Fibroblast of the aortic adventitia (primary cell): Measurements from ENCODE around the gene ACTR1B. TPM values are rescaled to one million over a fixed set of nuclear protein-coding genes. Genes with fewer than 3 reads are reported as not detected.
"Not testable (repeated sequence)": the region's sequence is repeated elsewhere in the genome, so short reads cannot be mapped to it uniquely, and the experiment has no call there.

Experiments
- DNase-seq: peaks from one replicate; pipeline ENCODE4 v3.0.0-alpha.2; 2010; ENCODE audit warnings: low read depth
- H3K4me3 ChIP-seq: 2 replicates; pipeline ENCODE4 v1.5.1; 2011; ENCODE audit warnings: low read depth, mild to moderate bottlenecking, control low read depth, low read length, moderate library complexity
- total RNA-seq: library from RNA; depleted of rRNA; stranded (reverse); fragments of >200 nt; gene quantifications from 2 replicates; pipeline ENCODE4 v1.2.3, GENCODE V29; 2012; ENCODE audit warnings: low replicate concordance
- TF ChIP-seq, protein P1 (sequence below): IDR thresholded peaks from 2 replicates; pipeline ENCODE4 v1.5.1; 2011; ENCODE audit warnings: mild to moderate bottlenecking, low read length, control low read depth, inconsistent platforms; ENCODE audit not compliant: insufficient read depth

Gene ACTR1B
- total RNA-seq, 1 donor = 44.6 TPM

DNA sequence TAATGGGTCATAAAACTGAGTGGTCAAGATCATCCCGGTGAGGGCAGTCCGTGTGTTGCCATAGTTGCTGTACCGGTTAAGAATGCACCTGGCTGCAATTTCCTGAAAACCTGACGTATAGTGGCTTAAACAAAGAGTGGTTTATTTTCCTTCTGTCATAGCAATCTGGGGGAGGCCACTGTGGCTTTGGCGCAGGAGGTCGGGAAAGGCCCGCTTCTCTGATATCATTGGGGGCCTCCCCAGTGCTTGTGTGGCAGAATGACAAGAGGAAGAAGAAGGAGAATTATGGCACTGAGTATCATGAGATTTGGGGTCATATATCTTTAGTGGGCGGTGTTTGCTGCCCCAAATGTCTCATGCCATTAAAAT, 10.1 kb upstream of the ACTR1B start:
- DNase-seq = no peak
- TF ChIP-seq, protein P1, sequence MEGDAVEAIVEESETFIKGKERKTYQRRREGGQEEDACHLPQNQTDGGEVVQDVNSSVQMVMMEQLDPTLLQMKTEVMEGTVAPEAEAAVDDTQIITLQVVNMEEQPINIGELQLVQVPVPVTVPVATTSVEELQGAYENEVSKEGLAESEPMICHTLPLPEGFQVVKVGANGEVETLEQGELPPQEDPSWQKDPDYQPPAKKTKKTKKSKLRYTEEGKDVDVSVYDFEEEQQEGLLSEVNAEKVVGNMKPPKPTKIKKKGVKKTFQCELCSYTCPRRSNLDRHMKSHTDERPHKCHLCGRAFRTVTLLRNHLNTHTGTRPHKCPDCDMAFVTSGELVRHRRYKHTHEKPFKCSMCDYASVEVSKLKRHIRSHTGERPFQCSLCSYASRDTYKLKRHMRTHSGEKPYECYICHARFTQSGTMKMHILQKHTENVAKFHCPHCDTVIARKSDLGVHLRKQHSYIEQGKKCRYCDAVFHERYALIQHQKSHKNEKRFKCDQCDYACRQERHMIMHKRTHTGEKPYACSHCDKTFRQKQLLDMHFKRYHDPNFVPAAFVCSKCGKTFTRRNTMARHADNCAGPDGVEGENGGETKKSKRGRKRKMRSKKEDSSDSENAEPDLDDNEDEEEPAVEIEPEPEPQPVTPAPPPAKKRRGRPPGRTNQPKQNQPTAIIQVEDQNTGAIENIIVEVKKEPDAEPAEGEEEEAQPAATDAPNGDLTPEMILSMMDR = no peak
- H3K4me3 ChIP-seq = no peak overlapping the region

DNA sequence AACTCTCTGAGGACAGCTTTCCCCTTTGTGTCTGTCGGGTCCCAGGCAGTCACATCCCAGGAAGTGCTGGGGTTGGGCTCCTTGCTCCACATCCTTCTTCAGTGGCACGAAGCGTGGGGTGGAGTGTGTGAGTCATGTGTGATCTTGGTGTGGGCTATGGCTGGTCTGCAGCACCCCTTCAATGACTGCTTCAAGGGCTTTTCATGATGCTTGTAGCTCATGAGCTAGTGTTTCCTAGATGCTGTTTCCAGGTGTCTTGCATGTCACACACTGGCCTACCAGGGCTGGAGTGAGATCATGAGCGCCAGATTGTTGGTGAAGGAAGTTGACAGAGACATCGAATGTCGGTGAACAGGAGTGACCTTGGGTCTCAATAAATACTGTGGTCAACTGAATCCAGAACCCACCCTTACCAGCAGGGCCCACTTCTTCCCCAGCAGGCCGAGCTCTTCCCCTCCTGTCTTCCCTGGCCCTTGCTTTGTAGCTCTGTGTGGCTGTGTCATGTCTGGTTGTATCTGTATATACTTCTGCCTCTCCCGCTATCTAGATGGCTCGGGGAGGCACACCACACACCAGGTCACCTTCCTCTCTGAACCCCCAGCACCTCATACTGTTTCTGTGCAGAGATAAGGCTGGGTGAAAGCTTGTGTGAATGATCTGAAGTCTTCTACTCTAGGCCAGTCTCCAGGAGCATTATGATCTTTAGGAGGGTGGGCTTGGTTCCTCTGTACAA, 9.5 kb upstream of the ACTR1B start:
- TF ChIP-seq, protein P1 = no peak
- no peak for DNase-seq
- no peak overlapping the region for H3K4me3 ChIP-seq

DNA sequence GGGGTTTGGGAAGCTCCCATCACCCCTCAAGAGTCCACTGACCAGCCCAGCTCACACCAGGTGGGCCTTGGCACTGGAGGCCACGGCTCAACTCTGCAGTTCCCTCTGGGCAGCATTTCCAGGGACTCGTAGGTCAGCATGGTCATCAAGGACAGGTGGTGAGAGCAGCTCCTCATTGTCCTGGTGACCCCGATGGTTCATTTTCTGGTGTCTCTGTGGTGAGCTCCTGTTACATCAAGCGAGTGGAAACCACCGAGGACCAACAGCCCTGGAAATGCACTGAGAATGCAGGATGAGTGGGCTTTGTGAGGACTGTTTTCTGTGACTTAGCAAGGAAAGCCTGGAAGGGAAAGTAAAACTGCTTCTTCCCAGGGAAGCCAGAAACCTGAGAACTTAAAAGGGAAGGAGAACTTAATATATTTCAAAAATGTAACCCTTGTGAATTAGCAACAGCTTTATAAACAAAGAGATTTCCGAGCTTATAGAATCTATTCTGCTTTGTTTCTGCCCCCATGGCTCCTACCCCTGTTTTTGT, 8.8 kb upstream of the ACTR1B start:
- not testable (repeated sequence) for H3K4me3 ChIP-seq, DNase-seq

DNA sequence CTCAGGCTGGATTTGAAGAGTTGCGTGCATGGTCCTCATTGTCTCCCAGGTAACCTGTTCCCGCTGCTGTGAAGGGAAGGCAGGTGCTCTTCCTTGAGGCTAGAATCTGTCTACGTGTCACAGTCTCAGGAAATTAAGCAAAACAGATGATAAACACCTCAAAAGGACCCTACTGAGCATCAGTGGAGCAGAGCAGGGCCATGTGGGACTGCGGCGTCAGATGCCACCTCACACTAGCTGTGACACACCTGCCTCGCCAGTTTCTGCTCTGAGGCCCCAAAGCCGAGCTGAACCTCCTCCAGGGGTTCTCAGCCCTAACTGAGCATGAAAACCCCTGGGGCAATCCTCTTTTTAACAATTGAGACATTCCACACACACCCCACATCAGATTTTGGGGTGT, 7.7 kb upstream of the ACTR1B start:
- TF ChIP-seq, protein P1 = no peak
- DNase-seq = no peak
- H3K4me3 ChIP-seq = no peak overlapping the region

DNA sequence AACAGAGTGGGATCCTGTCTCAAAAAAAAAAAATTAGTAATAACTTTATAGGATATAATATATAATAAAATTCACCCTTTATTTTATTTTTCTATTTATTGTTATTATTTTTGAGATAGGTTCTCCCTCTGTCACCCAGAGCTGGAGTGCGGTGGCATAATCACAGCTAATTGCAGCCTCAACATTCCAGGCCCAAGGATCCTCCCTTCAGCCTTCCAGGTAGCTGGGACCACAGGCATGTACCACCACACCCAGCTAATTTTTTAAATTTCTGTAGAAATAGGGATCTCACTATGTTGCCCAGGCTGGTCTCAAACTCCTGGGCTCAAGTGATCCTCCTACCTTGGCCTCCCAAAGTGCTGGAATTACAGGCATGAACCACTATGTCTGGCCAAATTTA, 6.6 kb upstream of the ACTR1B start:
- H3K4me3 ChIP-seq = no peak overlapping the region
- TF ChIP-seq, protein P1 = no peak
- no peak for DNase-seq

DNA sequence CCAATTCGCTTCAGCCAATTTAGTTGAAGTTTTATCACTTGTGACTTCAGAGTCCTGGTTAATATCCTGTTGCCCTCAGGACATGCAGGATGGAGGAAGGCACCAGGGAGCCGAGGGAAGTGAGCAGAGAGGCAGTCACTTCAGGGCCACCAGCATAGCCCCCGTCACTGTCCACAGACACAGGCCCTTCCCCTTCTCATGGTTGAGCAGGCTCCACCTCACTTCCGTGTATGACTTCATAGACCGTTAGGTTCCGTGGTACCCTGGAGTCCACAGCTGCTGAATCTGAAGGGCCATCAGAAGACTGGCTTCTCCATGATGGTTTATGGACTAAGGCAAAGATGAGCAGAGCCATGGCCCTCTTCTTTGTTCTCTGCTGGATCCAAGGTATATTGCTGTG, 5.6 kb upstream of the ACTR1B start, which contains the start of gene C2orf92:
C2orf92 (plus strand) TSS at position 266 of the 400 bp plus-strand sequence; CDS start at position 342, 76 bp downstream.
- no peak for DNase-seq
- TF ChIP-seq, protein P1 = no peak
- no peak within 1 kb of the TSS for H3K4me3 ChIP-seq

DNA sequence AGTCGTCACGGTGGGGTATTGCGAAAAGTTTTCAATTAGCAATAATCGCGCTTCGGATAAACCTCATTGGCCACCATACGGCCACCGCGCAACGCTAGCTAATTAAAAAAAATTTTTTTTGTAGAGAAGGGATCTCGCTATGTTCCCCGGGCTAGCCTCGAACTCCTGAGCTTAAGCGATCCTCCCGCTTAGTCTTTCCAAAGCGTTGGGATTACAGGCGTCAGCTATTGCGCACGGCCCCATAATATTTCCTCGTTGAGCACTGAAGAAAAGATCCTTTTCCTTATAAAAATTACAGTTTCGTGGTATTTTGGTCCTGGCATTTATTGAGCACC, 759 bp upstream of the ACTR1B start:
- DNase-seq = no peak
- TF ChIP-seq, protein P1 = no peak
- peak overlapping the region; percentile 81 for H3K4me3 ChIP-seq
